Skin of body (tissue), 2 donors: Measurements from ENCODE around the gene USP34. TPM values are rescaled to one million over a fixed set of nuclear protein-coding genes. Genes with fewer than 3 reads are reported as not detected.

ENCODE experiments used
- DNase-seq: peaks from one replicate; lab custom pipeline; 2025; lab: John Stamatoyannopoulos, UW
- total RNA-seq: library from RNA; depleted of rRNA; stranded (reverse); fragments of >200 nt; gene quantifications from one replicate; pipeline ENCODE4 v1.2.3, GENCODE V29; 2014

USP34 gene
- total RNA-seq, 1 donor from 2014 or later = 133 TPM

DNA sequence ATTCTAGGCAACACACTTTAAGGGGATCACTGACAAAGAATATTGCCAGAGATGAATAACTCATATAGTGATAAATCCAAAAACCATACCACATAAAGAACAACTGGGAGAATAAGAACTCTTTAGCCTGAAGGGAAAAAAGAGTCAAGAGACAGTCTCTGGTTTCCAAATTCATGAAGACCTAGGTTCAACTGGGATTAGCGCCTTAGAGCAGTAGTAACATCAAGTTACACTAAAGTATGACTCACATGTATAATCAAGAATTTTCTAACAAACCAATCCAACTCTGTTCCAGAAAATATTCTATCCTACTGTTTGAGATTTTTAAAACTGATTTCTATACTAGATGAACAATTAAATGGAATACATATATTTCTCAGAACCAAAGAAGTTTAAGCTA is 93.8 kb downstream of the USP34 start:
- no peak for DNase-seq

- DNase-seq = no peak
Observed at GRCh38 chr2:61376211-61376610, 94.7 kb downstream of the USP34 start.

DNA sequence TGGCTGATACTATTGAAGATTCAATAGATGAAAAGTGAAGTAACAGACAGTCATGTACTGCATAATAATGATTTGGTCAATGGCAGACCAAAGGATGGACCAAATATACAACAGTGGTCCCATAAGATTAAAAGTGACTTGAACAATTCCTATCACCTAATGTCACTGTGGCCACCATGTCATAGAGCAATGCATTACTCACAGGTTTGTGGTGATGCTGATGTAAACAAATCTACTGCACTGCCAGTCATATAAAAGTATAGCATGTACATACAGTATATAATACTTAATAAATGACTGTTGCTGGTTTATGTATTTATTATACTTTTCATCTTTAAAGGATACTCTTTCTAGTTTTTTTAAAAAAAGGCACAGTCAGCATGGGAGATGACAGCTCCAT is 99.9 kb downstream of the USP34 start:
- DNase-seq = no peak

DNA sequence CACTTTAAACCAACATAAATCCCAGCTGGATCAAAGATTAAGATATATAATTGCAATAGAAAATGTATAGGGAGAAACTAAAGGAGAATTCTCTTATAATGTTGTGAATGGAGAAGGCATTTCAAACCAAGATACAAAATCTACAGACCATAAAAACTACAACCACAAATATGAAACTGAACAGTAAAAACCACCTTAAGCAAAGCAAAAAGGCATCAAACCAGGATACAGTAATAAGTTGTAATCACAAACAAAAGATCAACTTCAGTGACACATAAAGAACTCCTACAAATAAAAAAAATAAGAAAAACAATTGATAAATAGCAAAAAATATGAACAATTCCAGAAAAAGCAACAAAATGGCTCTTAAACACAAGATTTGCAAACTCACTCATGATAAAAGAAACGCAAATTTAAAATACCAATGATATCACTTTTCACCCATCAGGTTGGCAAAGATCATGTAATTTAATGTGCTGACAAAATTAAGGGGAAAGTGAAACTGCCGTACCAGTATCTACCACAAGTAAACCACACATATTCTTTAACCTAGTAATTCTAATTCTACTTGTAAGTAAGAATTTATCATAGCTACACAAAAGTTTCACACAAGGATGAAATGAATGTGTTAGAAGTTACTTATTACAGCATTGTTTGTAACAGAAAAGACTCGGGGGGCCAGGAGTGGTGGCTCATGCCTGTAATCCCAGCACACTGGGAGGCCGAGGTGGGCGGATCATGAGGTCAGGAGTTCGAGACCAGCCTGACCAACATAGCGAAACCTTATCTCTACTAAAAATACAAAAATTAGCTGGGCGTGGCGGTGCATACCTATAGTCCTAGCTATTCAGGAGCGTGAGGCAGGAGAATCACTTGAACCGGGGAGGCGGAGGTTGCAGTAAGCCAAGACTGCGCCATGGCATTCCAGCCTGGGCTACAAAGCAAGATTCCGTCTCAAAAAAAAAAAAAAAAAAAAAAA is 101.9 kb downstream of the USP34 start:
- DNase-seq = no peak

DNA sequence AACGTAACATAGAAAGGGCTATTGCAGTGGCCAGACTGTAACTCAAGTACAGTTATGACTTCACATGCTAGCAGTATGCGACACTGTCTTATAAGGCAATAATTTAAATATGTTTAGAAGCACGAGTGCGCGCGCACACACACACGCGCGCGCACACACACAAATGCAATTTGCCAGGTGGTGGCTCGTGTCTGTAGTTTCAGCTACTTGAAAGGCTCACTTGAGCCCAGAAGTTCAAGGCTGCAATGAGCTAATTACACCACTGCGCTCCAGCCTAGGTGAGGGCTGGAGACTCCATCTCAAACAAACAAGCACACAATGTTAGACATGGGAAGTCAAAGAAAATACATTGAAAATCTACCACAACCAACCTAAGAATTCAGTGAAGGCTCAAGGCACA is 103.7 kb downstream of the USP34 start:
- DNase-seq = no peak

DNA sequence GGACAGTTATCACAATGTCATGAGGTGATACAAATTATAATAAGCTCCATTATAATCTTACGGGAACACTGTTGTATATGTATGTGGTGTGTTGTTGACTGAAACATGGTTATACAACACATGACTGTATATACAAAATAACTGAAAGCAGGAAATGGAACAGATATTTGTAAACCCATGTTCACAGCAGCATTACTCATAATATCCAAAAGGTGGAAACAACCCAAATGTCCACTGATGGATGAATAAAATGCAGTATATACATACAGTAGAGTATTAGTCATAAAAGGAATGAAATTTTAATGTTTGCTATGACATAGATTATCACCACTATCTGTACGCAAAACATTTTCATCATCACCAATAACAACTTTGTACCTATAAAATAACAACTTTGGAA is 107.3 kb downstream of the USP34 start:
- DNase-seq = no peak

DNA sequence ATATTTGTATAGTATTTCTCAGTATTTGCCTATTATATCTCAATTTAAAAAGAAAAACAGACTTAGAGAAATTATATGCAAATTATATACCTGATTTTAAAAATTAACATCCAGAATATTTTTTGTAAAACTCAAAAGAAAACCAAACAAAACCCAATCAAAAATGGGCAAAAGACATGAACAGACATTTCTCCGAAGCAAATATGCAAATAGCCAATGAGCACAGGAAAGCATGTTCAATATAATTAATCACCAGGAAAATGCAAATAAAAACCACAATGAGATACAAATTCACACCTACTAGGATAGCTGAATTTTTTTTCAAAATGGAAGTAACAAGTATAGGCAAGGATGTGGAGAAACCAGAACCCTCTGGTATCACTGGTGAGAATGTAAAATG is 108.0 kb downstream of the USP34 start:
- no peak for DNase-seq

- DNase-seq = no peak
Observed at GRCh38 chr2:61361068-61361467, 109.8 kb downstream of the USP34 start.

DNA sequence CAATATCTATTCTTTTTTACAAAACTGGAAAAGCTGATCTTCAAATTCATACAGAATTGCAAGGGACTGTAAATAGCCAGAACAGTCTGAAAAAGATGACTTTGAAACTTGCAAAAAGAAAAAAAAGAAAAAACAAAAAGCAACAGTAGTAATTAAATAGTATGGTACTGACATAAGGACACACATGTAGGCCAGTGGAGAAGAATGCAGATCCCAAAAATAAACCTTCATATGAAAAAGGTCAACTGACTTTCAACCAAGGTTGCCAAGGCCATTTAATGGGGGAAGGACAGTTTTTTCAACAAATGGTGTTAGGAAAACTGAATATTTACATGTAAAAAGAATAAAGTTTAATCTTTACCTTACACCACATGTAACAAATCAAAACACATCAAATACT is 111.8 kb downstream of the USP34 start:
- DNase-seq = no peak

DNA sequence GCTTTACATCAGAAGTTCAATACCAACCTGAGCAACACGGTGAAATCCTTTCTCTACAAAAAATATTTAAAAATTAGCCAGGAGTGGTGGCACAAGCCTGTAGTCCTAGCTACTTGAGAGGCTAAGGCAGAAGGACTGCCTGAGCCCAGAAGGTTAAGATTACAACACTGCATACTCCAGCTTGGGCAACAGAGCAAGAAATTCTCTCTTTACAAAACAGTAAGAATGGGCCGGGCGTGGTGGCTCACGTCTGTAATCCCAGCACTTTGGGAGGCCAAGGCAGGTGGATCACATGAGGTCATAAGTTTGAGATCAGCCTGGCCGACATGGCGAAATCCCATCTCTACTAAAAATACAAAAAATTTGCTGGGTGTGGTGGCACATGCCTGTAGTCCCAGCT is 113.2 kb downstream of the USP34 start:
- no peak for DNase-seq

- peak; percentile 3 for DNase-seq
Observed at GRCh38 chr2:61356958-61357350, 113.9 kb downstream of the USP34 start.

GRCh38 chr2:61356261-61356957 is 114.5 kb downstream of the USP34 start:
- DNase-seq = no peak

- DNase-seq = no peak
Observed at GRCh38 chr2:61354543-61355197, 116.2 kb downstream of the USP34 start.

DNA sequence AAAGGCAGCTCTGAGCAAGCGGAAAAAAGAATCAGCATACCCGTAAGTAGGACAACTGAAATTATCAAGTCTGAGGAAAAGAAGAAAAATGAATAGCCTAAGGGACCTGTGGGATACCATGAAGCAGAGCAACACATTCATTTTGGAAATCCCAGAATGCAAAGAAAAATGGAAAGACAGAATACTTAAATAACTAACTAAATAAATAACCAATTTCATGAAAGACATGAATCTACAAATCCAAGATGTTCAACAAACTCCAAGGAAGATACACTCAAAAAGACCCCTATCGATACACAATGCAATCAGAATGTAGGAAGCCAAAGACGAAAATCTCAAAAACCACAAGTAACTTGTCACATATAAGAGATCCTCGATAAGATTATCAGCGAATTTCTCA is 117.0 kb downstream of the USP34 start:
- no peak for DNase-seq

DNA sequence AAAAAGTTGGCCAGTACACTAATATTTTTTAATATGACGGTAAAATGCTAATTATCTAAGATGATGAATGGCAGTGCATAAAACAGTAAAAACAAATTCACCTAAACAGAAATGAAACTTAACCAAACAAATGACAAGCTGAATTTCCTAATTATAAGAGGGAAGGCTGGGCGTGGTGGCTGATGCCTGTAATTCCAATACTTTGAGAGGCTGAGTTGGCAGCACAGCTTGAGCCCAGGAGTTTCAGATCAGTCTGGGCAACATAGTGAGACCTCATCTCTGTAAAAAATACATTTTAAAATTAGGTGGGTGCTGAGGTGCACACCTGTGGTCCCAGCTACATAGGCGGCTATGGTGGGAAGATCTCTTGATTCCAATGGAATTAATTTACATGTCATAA is 120.1 kb downstream of the USP34 start:
- DNase-seq = no peak

DNA sequence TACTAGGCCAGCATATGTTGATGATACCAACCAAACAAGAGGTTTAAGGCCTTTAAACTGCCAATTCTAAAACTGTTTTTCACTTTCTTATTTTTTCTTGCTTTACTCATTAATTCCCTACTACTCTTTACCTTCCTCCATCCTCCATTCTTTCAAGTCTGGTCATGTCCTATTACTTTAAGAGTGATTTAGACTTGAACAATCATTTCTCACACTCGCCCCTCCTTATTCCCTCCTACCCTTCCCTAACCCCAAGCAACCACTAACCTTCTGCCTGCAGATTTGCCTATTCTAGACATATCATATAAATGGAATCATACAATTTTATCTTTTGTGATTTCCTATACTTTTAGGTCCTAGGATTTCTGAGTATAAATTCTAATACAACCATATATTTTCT is 127.7 kb downstream of the USP34 start:
- no peak for DNase-seq

DNA sequence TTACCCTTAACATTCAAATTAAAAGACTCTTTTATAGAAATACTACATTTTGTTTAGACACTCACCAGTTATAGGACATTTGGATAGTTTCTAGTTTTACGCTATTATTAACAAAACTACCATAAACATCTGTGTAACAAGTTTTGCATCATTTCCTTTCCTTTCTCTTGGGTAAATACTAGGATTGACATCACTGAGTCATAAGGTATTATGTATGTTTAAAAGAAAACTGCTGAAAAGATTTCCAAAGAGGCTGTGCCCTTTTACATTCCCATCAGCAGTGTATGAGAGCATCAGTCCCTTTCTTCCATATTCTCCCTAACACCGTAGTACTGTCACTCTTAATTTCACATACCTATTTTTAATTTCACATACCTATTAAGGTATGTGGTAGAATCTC is 130.6 kb downstream of the USP34 start:
- no peak for DNase-seq

DNA sequence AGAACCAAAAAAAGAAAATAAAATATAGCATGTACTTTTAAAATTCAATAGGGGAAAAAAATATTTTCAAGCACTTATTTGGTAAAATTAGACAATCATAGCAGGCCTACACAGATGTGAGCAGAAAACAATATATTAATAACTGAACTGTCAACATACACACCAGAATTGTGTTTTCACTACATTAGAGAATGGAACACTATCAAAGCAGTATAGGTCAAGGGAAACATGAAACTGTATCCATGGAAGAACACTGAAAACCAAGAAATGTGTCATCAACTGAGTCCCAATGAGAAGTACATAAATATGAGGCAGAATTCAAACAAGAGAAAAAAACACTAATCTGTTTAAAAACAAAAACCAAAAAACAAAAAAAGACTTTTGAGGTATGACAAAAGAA is 132.4 kb downstream of the USP34 start:
- DNase-seq = no peak

DNA sequence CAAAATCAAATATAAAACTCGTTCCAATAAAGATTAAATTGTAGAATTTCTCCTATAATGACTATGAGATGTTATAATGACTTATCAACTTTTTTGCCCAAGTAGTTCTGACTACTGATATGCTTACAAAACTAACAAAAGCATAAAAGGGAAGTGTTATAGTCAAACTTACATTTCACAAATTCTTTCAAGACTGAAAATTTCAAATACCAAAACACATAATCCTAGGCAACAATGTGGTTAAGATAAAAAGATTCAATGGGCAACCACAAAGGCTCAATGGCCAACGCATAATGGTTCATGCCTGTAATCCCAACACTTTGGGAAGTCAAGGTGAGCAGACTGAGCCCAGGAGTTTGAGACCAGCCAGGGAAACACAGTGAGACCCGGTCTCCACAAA is 135.7 kb downstream of the USP34 start:
- DNase-seq = no peak

DNA sequence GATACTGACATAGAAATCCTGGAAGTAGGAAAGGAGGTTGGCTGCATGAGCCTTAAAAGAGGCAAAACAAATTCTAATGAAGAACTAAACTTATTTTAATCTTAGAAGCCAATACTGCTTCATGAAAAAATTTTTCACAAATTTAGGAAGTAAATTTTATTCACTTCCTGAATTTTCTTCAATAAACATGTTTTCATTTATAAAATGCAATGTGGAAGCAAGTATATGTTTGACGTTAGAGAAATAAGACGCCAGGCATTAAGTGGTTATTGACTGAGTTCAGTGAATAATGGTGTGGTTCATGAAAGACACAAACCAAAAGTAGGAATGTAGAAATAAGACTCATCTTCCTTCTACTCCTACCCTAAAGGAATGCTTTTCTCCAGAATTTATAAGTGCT is 136.4 kb downstream of the USP34 start:
- no peak for DNase-seq

DNA sequence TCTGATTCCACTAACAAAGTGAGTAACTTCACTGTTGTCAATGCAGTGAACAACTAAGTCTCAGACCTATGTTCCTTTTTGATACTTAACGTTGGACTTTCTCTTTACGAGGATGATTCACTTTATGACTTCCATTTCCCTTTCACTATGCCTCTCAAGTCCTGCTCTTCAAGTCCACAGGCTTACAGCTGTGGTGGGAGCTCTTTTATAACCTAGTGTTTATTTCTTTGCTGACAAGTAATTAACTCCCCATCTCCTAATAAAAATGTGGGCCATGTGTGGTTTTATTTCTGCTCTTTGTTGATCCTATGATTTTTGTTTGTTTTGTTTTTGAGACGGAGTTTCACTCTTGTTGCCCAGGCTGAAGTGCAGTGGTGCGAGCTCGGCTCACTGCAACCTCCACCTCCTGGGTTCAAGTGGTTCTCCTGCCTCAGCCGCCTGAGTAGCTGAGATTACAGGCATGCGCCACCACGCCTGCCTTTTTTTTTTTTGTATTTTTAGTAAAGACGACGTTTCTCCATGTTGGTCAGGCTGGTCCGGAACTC is 142.1 kb downstream of the USP34 start:
- DNase-seq = no peak

GRCh38 chr2:61327173-61327572 is 143.7 kb downstream of the USP34 start:
- DNase-seq = no peak
